Purkinje cell (primary cell): ENCODE measurements around the gene LIMA1. TPM values are rescaled to one million over a fixed set of nuclear protein-coding genes. Genes with fewer than 3 reads are reported as not detected.

Experiments
- polyA plus RNA-seq: library from polyadenylated mRNA; unstranded; fragments of >200 nt; fragmentation: Nextera tagmentation; gene quantifications from 2 replicates; pipeline ENCODE4 v1.2.1, GENCODE V29; 2014

Gene LIMA1
- polyA plus RNA-seq = 14.1 and 16.2 TPM in 2 replicates

DNA sequence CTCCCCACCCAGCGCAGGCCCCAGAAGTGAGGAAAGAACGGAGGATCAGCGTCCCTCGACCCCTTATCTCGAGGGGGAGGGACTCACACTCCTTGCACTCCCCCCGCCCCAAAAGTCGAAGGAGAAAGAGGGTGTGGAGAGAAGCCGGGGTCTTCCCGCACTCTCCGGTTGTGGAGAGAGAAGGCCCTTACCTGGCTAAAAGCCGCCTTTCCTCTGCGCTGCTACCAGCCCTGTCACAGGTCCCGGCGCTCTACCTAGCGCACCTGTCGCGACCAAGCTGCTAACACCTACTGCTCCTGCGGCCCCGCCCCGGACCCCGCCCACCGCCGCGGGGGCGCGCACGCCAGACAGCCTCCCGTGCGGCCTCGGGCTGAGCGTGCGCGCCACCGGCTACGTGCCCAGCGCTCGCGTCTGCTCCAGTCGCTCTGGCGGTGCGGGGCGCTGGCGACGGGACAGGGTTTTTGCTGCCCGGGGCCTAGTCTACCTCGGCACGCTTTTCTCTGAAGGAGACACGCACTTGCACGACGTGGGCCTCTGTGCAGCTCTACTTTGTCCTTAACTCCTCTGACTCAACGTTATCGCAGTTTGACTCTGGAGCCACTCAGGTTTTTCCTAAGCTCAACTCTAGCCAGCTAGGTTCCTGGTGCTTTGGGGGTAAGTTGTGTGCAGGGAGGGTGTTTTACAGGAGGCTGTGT, at the start of gene LIMA1:
LIMA1 (minus strand) TSS at position 292 of the 695 bp plus-strand sequence. CDS start 34,769 bp downstream, outside the sequence.

DNA sequence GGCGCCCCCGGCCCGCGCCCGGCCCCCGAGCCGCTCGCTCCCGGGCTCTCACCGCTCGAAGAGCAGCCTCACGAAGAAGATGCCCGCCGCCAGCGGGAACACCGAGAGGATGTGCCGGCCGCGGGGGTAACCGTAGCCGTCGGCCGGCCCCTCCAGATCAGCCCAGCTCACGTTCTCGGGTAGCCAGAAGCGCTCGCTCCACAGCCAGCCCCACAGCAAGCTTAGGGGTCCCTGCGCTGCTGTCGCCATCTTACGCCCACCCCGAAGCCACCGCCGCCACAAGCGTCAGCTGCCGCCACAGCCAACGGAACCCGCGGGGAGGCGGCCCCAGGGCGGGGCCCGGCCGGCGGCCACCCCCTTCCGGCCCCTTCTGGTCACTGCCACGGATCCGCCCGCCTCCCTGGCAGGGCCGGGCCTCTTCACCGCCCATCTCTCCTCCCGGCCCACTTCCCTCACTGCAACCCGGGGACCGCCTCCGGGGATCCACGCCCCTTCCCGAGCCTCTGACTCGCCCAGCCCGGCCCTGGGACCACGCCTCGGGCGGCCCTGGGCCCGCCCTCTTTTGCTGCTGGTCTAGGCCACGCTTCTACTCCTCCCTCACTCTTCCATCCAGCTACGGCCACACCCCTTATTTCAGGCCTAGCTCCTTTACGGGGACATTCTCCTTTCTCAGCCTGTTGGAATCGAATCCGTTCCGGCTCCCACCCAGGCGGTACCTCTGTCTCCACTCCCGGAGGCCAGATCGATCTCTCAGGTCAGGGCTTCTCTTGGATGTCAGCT, 116.1 kb downstream of the LIMA1 start, which contains the start of gene CERS5:
CERS5 (minus strand) TSS at position 321 of the 780 bp plus-strand sequence; CDS start at position 249, 72 bp downstream.

Other genes with a start within 250 kb of the LIMA1 start
- 14.0 and 20.6 TPM in 2 replicates for gene ASIC1, start 225.9 kb downstream of the LIMA1 start, polyA plus RNA-seq
- gene SMARCD1, start 198.2 kb downstream of the LIMA1 start, polyA plus RNA-seq = 4.7 and 6.0 TPM in 2 replicates
- gene GPD1, start 179.5 kb downstream of the LIMA1 start, polyA plus RNA-seq = 0.25 and 3.1 TPM in 2 replicates
- gene COX14, start 171.3 kb downstream of the LIMA1 start, polyA plus RNA-seq = 492 and 586 TPM in 2 replicates
- 11.2 and 12.0 TPM in 2 replicates for gene CERS5, start 116.2 kb downstream of the LIMA1 start, polyA plus RNA-seq
- 1.5 TPM in 1 of 2 replicates, not detected in the other for gene FAM186A, start 113.1 kb upstream of the LIMA1 start, polyA plus RNA-seq
- 47.8 and 62.6 TPM in 2 replicates for gene LARP4, start 117.4 kb upstream of the LIMA1 start, polyA plus RNA-seq
- gene DIP2B, start 221.5 kb upstream of the LIMA1 start, polyA plus RNA-seq = 31.7 and 36.0 TPM in 2 replicates